ENCODE measurements around the gene ARMC5. TPM values are rescaled to one million over a fixed set of nuclear protein-coding genes. Genes with fewer than 3 reads are reported as not detected.

Gene ARMC5
- total RNA-seq, 1 experiment from 2014 or later, result 16.5 TPM

DNA sequence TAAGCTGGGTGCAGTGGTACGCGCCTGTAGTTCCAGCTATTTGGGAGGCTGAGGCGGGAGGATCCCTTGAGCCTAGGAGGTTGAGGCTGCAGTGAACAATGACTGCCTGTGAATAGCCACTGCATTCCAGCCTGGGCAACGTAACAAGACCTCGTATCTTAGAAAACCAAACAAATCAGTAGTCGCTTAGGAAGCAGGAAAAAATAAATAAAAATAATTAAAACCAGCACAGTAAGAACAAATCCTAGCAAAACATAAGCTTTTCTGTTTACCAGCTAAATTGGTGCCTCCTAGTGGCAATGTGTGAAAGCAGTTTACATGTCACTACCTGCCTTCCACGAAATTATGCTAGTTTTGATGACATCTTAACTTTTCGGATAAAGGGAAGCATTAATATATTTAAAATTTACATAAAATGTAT lies 1.3 kb downstream of the ARMC5 start:
- DNase-seq (ENCODE audit: low read depth), result peak; percentile 52

- no peak for DNase-seq (ENCODE audit: low read depth)
Observed at GRCh38 chr16:31461201-31461920, 2.1 kb downstream of the ARMC5 start.

GRCh38 chr16:31461921-31462804 lies 2.9 kb downstream of the ARMC5 start:
- DNase-seq (ENCODE audit: low read depth), result no peak

- DNase-seq (ENCODE audit: low read depth), result no peak
Observed at GRCh38 chr16:31464348-31464769, 5.1 kb downstream of the ARMC5 start.

- no peak for DNase-seq (ENCODE audit: low read depth)
Observed at GRCh38 chr16:31464781-31465260, 5.5 kb downstream of the ARMC5 start.

- no peak for DNase-seq (ENCODE audit: low read depth)
Observed at GRCh38 chr16:31465788-31466370, 6.6 kb downstream of the ARMC5 start.

GRCh38 chr16:31466381-31466841 lies 7.1 kb downstream of the ARMC5 start:
- no peak for DNase-seq (ENCODE audit: low read depth)

DNA sequence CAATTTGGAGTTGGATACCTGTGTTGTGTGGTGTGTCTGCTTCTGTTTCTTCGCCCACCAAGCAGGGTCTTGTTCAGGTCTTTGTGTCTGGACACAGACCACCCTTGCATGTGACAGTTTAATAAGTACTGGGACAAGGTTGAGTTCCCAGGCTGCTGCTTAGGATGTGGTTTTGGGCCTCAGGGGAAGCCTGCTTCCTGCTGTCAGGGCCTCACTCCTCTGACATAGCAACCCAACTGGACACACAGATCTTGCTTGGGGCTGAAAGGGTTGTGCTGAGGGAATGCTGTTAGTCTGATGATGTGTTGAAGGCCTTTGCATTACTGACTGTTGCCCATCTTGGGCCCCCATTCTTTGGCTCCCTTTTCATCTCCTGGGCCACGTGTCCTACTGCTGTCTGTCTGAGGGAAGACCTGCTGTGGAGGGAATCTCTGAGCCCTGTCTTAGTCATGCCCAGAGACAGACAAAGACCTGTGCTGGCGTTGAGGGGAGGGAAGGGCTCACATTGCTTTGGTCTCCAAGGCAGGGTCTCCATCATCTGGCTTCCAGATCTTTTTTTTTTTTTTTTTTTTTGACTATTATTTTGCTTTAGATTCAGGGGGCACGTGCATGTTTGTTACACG lies 8.0 kb downstream of the ARMC5 start:
- peak; percentile 50 for DNase-seq (ENCODE audit: low read depth)

DNA sequence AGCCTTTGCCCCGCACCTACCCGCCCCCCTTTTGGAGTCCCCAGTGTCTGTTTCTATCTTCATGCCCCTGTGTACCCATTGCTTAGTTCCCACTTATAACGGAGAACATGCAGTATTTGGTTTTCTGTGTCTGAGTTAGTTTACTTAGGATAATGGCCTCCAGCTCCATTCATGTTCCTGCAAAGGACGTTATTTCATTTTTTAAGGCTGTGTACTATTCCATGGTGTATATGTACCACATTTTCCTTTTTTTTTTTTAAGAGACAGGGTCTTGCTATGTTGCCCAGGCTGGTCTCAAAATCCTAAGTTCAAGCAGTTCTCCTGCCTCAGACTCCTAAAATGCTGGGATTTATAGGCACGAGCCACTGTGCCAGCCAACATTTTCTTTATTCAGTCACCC lies 8.6 kb downstream of the ARMC5 start:
- no peak for DNase-seq (ENCODE audit: low read depth)

- DNase-seq (ENCODE audit: low read depth), result no peak
Observed at GRCh38 chr16:31470615-31471014, 11.3 kb downstream of the ARMC5 start.

- DNase-seq (ENCODE audit: low read depth), result no peak
Observed at GRCh38 chr16:31471241-31471874, 12.1 kb downstream of the ARMC5 start.

- DNase-seq (ENCODE audit: low read depth), result peak; percentile 71
Observed at GRCh38 chr16:31471875-31472708, 12.8 kb downstream of the ARMC5 start, which contains the start of gene TGFB1I1. Gene TGFB1I1, plus strand, starts transcription at chr16:31472152. Its CDS starts 37 bp downstream, at chr16:31472189.

GRCh38 chr16:31472709-31473203 lies 13.5 kb downstream of the ARMC5 start:
- peak; percentile 81 for DNase-seq (ENCODE audit: low read depth)

DNA sequence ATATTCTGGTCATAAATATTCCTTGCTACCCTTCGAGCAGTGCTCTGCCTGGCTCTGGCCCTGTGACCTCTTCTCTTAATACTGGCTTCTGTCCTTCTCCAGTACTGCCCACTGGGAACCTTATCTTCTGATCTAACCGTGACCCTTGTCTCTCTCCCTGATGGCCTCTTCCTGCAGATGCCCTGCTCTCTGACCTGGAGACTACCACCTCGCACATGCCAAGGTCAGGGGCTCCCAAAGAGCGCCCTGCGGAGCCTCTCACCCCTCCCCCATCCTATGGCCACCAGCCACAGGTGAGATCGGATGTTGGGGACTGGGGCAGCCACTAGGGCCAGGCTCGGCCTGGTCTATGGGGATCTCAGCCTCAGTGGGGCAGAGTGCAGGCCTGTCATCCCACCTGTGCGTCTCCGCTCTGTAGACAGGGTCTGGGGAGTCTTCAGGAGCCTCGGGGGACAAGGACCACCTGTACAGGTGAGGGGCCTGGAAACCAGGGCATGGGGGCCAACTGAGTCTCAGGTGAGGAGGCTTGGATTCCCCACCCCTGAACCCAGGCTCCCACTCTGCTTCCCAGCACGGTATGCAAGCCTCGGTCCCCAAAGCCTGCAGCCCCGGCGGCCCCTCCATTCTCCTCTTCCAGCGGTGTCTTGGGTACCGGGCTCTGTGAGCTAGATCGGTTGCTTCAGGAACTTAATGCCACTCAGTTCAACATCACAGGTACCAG lies 14.1 kb downstream of the ARMC5 start:
- no peak for DNase-seq (ENCODE audit: low read depth)

- peak; percentile 78 for DNase-seq (ENCODE audit: low read depth)
Observed at GRCh38 chr16:31474173-31474714, 14.9 kb downstream of the ARMC5 start.

DNA sequence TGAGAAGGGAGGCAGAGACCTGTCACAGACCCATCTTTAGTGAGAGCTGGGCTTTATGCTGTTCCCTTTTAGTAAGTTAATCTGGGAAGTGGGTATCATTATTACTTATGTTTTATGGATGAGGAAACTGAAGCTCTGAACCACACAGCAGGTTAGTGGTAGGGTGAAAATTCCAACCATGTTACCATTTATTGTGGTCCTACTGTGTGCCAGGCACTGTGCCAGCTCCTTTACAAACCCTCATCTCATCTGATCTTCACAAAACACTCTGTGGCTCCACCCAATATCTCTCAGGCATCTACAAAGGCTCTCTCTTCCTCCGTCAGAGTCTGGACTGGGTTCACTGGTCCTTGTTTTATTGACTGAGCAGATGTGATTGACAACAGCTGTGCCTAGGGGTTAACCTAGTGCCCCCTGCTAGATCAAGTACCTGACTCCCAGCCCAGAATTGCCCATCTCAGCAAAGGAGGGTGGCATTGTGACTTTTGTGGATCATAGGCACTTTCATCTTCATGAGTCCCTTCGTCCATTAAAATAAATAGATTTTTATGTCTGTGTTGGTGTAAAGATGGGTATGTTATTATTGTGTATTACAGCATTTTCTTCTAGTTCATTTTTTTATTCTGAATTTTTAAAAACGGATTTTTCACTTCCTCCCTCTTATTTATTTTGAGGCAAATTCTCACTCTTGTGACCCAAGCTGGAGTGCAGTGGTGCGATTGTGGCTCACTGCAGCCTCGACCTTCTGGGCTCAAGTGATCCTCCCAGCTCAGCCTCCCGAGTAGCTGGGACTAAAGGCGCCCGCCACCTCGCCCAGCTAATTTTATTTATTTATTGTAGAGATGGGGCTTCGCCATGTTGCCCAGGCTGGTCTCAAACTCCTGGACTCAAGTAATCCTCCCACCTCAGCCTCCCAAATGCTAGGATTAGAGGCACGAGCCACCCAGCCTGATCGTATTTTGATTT lies 15.8 kb downstream of the ARMC5 start:
- DNase-seq (ENCODE audit: low read depth), result no peak

DNA sequence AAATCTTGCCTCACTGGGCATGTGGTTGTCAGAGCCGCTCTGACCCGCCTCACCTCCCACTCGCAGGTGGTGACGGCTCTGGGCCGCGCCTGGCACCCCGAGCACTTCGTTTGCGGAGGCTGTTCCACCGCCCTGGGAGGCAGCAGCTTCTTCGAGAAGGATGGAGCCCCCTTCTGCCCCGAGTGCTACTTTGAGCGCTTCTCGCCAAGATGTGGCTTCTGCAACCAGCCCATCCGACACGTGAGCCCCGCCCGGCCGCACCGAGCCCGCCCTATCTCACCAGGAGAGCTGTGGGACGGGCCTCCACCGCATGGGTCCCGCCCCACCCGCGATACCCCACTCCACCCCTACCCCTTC lies 16.6 kb downstream of the ARMC5 start:
- no peak for DNase-seq (ENCODE audit: low read depth)

All from LHCN-M2 (cell line).